GM20431 (cell line): ENCODE results near the gene ZNF620.
"Not testable (repeated sequence)": the region's sequence is repeated elsewhere in the genome, so short reads cannot be mapped to it uniquely, and the experiment has no call there.

Experiments used
- in situ Hi-C: fragments of 300-500 bp; cut with MseI, MboI; formaldehyde crosslinking; loops from one replicate; pipeline ENCODE4 v1.15.0; 2020; ENCODE audit warnings: low sequenced_read_pairs; ENCODE audit not compliant: unreplicated experiment

The ZNF620 gene

DNA sequence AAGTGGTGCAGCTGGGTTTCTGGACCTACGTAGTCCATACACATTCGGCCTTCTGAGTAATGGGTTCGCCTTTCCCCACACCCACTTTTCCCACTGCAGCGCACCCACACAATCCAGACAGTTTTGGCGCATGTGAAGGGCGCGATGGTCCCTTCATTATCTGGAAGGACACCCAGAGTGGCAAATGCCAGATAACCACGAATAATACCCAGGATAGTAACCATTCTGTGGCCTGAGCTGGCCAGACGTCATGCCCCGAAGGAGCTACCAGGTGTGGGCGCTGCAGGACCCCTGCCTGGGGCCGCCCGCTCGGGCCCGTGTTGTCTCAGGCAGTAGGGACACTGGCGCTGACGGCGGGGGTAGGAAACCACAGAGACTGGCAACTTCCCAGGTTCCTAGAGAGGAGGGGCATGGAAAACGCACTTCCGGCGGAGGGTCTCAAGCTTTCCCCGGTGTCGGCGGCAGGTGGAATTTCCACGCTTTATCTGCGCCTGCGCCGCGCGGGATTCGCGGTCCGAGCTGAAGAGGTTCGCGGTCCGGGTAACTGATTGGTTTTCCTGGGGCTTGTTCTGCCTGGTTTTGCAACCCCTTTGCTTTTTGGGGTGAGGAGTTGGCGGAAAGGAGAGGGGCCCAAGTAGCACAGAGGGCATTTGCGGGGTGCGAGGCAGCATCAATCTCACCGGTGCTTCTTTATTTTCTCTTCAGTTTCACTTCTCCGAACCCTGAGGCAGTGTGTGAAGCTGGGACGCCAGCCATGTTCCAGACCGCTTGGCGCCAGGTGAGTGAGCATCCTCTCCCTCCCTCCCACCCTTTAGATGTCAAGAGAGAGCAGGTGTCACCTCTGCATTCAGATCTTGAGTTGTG, at the start of gene ZNF620:
Gene ZNF620 (plus strand): TSS at position 441 of the 864 bp plus-strand sequence. CDS start 314 bp downstream, at position 755.
- in situ Hi-C loops, result no loop called here

DNA sequence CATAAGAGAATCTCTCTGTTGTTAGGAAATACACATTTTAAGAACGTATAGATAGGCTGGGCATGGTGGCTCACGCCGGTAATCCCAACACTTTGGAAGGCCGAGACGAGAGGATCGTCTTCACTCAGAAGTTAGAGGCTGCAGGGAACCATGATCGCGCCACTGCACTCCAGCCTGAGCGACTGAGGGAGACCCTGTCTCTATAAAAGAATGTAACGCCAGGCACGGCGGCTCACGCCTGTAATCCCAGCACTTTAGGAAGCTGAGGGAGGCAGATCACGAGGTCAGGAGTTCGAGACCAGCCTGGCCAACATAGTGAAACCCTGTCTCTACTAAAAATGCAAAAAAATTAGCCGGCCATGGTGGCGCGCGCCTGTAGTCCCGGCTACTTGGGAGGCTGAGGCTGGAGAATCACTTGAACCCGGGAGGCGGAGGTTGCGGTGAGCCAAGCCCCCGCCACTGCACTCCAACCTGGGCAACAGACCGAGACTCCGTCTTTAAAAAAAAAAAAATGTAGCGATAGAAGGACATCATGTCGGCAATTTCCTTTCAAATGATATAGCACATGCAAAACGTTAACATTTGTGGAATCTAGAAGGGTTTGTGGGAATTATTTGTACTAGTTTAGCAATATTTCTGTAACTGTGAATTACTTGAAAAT, 49.4 kb upstream of the ZNF620 start:
- in situ Hi-C loops, result no loop called here

DNA sequence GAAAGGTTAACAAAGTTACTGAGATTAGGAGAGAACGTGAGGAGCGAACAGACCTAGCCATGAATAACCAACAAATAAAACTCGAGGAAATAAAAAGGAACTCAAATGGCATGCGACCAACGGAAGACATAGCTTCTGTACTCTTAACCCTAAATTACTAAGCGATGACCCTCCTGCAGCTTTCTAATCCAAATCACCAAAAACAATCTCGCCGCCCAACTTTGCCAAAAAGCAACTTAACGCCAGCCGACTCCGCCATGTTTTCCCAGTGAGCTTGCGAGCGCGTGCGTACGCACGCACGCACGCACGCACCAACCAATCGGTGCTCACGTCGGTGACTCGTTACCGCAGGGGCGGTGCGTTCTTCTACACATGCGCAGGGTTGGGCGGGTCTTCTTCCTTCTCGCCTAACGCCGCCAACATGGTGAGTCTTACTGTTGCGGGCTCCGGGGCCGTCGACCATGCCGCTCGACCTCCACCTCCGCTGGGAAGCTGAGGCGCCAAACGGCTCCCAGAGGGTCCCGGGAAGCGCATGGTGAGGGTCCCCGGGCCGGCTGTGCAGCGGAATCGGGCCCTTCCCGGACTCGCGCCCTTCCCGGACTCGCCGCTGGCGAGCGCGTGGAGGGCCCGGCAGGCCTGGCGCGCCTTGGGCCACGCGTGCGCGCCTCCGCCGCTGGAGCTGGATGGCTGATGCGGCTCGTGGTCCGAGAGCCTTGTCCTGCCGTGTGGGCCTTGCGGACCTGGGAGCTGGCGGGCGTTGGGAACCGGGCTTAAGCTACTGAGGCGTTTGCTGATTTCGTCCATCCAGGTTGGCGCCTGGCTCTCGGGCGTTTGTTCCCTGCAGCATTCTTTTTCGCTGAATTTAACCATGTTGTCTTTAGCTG, 48.7 kb upstream of the ZNF620 start, which contains the start of gene RPL14:
Gene RPL14 (plus strand): TSS at position 400 of the 884 bp plus-strand sequence. CDS start 133 bp downstream, at position 533.
- in situ Hi-C loops, result no loop called here

DNA sequence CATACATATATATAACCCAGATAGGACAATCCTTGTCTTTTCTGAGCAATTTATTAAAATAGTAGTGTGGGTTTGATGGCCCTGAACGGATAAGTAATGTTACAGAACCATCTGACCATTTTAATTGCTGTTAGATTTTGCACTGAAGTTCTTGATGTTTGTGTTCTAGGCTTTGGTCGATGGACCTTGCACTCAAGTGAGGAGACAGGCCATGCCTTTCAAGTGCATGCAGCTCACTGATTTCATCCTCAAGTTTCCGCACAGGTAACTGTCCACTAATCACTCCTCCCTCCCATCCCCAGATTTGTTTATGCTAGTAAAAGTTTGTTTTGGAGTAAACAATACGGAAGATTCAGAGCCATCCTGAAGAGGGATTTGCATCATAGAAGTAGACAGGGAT, 47.4 kb upstream of the ZNF620 start:
- in situ Hi-C loops, result no loop called here

DNA sequence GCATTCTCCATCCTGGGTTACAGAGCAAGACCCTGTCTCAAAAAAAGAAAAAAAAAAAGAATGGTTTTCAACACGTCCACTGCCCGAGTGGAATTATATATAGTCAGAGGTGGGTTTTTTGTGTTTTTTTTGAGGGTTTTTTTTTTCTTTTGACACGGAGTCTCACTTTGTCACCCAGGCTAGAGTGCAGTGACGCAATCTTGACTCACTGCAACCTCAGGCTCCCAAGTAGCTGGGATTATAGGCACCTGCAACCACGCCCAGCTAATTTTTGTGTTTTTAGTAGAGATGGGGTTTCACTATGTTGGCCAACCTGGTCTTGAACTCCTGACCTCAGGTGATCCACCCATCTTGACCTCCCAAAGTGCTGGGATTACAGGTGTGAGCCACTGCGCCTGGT, 45.4 kb upstream of the ZNF620 start:
- in situ Hi-C loops, result not testable (repeated sequence)

DNA sequence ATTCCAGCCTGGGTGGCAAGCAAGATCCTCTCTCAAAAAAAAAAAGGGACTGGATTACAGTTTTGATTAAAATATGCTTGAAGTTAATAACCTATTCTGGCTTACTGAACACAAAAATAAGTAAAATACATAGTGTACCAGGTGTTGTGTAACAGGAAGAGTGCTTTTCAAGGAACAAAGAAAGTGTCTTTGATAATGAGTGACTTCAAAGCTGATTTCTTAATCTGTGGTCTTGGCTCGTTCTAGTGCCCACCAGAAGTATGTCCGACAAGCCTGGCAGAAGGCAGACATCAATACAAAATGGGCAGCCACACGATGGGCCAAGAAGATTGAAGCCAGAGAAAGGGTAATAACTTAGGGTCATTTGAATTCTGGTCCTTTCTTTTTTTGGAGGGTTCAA, 44.7 kb upstream of the ZNF620 start:
- in situ Hi-C loops, result no loop called here

DNA sequence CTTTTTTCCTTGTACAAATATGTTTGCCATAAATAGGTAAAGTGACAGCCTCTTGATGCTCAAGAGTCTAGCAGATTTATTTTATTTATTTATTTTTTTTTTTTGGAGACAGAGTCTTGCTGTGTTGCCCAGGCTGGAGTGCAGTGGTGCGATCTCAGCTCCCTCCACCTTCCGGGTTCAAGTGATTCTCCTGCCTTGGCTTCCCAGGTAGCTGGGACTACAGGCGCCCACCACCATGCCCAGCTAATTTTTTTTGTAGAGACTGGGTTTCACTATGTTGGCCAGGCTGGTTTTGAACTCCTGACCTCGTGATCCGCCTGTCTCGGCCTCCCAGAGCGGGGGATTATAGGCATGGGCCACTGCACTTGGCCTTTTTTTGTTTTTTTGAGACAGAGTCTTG, 43.0 kb upstream of the ZNF620 start:
- in situ Hi-C loops, result not testable (repeated sequence)

DNA sequence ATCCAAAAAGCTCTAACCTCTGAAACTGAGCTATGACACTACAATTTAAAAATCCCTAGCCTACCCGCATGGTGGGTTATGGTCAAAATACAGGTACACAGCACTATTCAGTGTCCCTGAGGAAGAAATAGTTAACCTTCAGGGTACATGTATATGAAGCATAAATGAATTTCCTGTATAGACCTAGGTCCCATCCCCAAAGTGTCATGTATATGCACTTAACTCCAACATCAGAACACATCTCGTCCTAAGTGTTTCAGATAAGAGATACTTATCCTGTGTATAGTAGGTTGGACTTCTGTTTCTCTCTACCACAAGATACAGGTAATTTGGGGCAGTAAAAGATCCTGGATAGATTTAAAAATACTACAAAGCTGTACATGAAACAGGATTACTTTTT, 42.3 kb upstream of the ZNF620 start:
- in situ Hi-C loops, result no loop called here

DNA sequence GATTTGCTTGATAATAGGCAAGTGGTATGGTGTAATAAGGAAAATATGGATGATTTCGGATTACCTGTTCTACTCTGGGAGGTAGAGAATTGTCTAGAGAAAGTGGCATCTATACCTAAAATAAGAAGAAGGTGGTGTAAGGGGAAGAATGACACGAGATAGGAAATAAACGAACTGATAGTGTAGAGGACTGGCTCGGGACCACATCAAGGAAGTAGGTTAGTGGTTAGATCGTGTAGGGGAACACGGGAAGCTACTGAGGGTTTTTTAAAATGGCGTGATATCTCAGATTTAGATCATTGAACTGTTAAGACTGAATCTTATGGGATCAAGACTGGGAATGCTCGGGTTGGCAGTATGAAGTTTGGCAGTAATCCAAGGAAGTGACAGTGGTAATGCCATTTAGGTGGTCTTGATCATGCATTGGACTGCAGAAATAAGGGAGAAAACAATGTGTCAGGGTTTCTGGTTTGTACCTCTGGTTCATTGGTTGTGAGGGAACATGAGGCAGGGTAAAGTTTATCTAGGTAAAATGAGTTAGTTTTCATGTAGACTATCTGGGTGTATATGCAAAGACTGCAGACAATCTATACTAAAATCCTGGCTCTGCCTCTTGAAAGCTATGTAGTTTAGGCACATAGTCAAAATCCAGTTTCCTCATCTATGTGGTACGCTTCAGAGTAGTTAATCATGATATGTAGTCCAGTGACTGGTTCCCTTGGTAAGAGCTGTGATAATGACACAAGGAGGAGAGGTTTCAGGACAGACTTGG, 41.3 kb upstream of the ZNF620 start:
- in situ Hi-C loops, result no loop called here

DNA sequence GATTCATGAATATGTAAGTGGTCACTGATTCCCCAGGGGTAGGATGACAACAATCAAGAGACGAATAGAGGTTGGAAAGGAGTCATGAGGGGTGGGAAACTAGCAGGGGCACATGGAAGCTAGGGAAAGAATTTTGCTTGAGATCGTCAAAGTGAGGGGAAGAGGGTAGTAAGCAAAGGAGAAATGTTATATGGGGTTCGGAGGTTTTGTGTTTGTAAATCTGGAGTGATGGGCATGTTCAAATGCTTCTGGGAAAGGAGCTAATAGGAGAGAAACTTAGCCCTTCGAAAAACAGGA, 40.8 kb upstream of the ZNF620 start:
- in situ Hi-C loops, result no loop called here

DNA sequence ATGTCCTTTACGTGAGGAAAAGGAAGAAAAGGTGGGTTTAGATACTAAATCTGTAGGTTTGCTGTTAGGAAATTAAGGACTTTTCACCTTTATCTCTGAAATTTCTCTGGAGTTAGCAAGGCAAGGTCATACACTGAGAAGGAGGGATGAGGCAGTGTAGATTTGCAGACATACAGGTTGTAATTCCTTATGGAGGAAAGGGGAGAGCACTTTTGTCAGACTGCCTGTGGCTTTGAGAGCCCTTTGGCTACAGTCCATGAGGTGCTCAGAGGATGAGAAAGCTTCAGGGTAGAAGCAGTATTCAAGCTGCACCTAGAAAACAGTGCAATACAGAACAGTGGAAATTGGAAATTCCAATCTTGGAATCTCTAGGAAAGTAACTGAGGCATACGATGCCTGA, 40.4 kb upstream of the ZNF620 start:
- in situ Hi-C loops, result no loop called here

DNA sequence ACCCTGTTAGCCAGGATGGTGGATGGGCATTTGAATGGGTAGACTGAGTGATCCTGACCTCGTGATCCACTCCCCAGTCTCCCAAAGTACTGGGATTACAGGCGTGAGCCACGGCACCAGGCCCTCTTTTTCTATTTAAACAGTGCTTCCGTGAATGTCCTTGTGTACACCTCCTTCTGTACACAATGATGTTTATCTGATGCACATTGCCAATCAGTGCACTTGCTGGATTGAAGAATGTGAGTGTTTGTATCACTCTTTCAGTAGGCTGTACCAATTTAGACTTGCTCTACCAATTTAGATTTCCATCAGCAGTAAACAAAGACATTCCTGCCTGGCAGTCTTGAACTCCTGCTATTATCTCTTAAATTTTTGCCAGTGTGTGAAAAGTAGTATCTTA, 37.8 kb upstream of the ZNF620 start:
- in situ Hi-C loops, result no loop called here

DNA sequence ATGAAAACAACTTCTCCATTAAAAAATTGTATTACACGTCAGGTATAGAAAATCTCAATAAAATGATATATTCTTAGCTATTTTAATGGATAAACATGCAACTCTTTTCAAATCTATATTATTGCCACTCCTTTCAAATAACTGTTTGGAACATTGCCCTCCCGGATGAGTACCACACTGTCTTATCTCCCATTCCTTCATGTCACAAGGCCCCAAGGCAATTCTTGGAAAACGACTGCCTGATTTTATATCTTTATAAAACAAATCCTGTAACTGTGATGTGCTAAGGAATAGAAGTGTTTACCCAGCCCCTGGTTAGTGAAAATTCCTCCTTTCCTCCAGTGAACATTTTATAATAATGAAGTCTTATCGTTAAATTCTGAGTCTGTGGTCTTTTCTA, 35.1 kb upstream of the ZNF620 start:
- in situ Hi-C loops, result no loop called here

DNA sequence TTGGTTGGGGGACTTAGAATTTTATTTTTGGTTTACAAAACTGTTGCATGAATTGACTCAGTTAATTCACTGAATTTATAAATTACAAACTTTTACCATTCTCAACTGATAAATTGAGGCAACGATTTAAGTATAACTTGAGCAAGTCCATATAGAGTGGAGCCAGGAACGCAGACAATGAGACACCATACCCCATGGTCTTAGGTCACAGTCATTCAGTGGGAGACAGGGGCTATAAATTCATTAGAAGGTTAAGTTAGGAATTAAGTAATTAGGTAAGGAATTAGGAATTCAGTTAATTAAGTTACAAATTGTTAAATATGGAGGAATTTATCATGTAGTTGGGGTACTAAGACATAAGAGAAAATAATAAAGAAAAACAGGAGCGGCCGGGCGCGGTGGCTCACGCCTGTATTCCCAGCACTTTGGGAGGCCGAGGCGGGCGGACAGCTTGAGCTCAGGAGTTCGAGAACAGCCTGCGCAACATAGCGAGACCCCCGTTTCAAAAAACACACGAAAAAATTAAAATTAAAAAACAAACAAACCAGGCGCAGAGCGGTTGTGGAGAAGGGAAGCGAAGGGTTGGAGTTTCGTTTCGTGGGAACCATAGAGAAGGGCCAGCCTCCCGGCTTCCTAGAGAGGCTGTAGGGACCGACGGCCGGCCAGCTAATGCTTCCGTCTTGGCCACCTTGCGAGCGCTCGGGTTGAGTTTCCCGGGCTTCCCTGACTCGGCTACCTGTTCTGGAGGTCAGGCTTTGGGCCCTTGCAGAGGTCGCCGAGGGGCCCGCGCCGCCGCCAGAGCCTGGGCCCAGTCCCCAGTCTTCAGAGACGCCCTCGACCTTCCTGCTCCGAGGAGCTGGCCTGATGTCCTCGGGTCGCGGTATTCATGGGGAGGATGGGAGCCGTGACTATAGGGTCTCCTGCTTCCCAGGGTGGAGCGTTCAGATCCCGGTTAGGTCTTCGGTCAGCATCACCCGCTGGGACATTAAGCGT, 29.1 kb upstream of the ZNF620 start, which contains the start of gene ZNF619:
Gene ZNF619 (plus strand): TSS at position 645 of the 993 bp plus-strand sequence. CDS start 858 bp downstream, outside the sequence.
- in situ Hi-C loops, result no loop called here

DNA sequence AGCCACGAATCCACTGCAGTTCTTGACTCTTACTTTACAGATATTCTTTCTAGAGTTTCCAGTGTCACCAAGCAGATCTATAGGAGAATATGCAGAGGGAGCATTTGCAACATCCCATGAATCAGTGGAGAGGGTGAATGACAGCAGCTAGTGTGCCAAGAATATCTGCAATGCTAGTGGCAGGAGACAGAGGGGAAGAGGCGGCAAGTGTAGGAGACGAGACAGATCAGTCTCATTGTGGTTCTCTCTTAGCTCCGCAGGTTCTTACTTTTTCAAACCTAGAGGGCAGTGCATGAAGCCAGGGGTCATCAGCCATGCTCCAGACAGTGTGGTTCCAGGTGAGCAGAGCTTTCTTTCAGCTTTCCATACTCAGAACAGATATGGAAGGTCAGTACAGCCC, 28.2 kb upstream of the ZNF620 start:
- in situ Hi-C loops, result no loop called here

DNA sequence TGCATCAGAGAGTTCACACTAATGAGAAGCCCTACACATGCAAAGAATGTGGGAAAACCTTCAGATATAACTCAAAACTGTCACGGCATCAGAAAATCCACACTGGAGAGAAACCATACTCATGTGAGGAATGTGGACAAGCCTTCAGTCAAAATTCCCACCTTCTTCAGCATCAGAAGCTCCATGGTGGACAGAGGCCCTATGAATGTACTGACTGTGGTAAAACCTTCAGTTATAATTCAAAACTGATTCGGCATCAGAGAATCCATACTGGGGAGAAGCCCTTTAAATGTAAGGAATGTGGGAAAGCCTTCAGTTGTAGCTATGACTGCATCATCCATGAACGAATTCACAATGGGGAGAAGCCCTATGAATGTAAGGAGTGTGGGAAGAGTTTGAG, 18.7 kb upstream of the ZNF620 start:
- in situ Hi-C loops, result no loop called here

DNA sequence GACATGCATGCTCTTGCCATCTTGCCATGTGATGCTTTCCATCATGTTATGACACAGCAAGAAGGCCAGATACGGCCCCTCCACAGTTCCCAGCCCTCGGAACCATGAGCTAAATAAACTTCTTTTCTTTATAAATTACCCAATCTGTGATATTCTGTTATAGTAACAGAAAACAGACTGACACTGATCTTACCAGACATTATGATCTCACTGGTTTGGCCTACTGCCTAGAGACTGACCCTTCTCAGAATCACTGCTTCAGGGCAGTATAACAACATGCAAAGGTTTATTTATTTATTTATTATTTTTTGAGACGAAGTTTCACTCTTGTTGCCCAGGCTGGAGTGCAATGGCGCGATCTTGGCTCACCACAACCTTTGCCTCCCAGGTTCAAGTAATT, 14.9 kb upstream of the ZNF620 start:
- in situ Hi-C loops, result no loop called here

DNA sequence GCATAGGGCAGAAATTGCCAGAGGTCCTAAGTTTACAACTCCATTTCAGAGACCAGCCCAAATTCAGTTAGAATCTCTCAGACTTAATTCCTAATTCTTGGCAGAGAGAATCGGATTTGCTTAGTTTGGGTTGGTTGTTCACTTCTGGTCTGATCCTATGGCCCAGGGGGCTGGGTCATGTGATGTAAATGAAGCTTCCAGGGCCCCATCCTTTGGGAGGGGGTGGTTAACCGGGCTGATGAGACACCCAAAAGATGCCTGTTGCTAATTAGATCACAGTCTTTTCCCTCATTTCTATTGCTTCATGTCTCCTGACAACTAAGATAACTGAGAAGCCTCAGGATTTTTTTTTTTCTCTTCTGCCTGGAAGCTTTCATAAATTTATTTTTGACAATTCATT, 11.1 kb upstream of the ZNF620 start:
- in situ Hi-C loops, result no loop called here

DNA sequence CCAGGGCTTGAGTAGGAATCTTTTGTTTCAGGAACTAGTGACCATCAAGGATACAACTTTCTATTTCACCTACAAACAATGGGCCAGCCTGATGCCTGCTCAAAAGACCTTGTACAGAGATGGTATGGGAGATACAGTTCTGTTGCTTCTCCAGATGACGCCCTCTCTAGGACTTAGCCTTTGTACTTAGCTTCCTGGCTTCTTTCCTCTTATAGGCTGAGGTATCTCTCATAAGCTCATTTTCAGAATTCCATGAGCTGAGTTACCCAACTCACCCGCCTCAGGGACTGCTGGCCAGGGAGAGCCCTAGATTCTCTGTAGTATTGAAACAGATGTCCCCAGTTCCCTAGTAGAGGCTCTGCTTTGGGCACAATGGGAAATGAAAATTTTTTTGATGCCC, 8.6 kb upstream of the ZNF620 start:
- in situ Hi-C loops, result no loop called here
